Measurements from ENCODE around the gene PPCS. TPM values are rescaled to one million over a fixed set of nuclear protein-coding genes. Genes with fewer than 3 reads are reported as not detected.

PPCS gene
- total RNA-seq, 1 experiment from 2014 or later = 36.7 TPM

DNA sequence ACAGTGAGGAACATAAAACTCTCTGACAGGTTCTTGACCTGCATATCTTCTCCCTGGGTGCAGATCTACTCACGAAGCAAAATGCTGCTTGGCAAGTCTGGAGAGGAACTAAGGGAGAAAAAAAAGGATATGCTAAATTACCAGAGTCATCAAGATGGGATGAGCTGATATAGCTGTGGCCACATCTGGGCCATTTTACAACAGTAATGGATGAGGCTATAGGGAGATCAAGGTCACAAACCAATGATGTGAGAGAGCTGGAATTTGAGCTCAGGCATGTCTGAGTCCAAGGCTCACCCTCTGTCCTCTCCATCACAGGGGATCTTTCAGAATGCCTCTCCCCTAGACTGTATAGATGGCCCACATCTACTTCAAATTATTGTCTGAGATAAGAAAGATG is 26.7 kb upstream of the PPCS start:
- H3K27me3 ChIP-seq (ENCODE audit: insufficient read depth, low read length) = no peaks in the 10 kb centered on the region
- H3K9me3 ChIP-seq (ENCODE audit: control insufficient read depth, low read depth, low read length) = no peaks in the 10 kb centered on the region
- no peak overlapping the region for H3K4ac ChIP-seq (ENCODE audit: low read depth, low read length)
- Mint-ChIP-seq H3K27me3 (ENCODE audit: low read depth) (no peaks in the 10 kb centered on the region; the same call in 1 of the 2 replicates), H3K36me3 (ENCODE audit: insufficient read depth in 1 of 3, low read depth in 3 of 3) (no peaks in the 10 kb centered on the region), H3K4me1 (peaks cover 13% of the 10 kb centered on the region in 2 experiments), H3K27ac (no peak overlapping the region), H3K9me3 (no peaks in the 10 kb centered on the region), H3K4me3 (no peak overlapping the region)
- H2AK5ac ChIP-seq (ENCODE audit: insufficient read length, low read length) = no peak overlapping the region
- no peak overlapping the region for H4K8ac ChIP-seq (replicated peaks; ENCODE audit: insufficient read length, low read depth, low read length)
- no peak overlapping the region for H3K4me2 ChIP-seq (ENCODE audit: insufficient read depth, insufficient read length, low read length)
- no peak overlapping the region for H4K91ac ChIP-seq (ENCODE audit: insufficient read length, low read depth, low read length)
- no peak overlapping the region for H3K27ac ChIP-seq (ENCODE audit: insufficient read length, low read depth, low read length)
- no peaks in the 10 kb centered on the region for H4K20me1 ChIP-seq (ENCODE audit: control insufficient read depth, insufficient read depth, insufficient read length)
- no peaks in the 10 kb centered on the region for H3K23me2 ChIP-seq (ENCODE audit: insufficient read length, low read depth, low read length, poor library complexity, severe bottlenecking)
- no peak for DNase-seq
- WGBS (ENCODE audit: extremely low coverage, insufficient read length, low lambda C conversion rate) = no CpG with 5 or more reads among the region's 1 CpG
- H3K56ac ChIP-seq (ENCODE audit: insufficient read length, low read depth, low read length) = no peak overlapping the region
- H3T11ph ChIP-seq (ENCODE audit: low read length) = no peak overlapping the region
- H2BK15ac ChIP-seq (ENCODE audit: low read depth, low read length) = no peak overlapping the region
- no peak overlapping the region for H2BK20ac ChIP-seq (ENCODE audit: low read depth, low read length, poor library complexity, severe bottlenecking)
- no peak overlapping the region for H3K23ac ChIP-seq (ENCODE audit: insufficient read length, low read depth, low read length)
- H3K18ac ChIP-seq (ENCODE audit: insufficient read length, low read depth, low read length) = no peak overlapping the region
- no peaks in the 10 kb centered on the region for H3K79me1 ChIP-seq (ENCODE audit: insufficient read depth, low read depth, low read length, poor library complexity, severe bottlenecking)
- no peak overlapping the region for H2BK12ac ChIP-seq (ENCODE audit: insufficient read length, low read depth, low read length)
- no peak overlapping the region for H2BK5ac ChIP-seq (ENCODE audit: insufficient read length, low read length)
- TF ChIP-seq, protein P1, sequence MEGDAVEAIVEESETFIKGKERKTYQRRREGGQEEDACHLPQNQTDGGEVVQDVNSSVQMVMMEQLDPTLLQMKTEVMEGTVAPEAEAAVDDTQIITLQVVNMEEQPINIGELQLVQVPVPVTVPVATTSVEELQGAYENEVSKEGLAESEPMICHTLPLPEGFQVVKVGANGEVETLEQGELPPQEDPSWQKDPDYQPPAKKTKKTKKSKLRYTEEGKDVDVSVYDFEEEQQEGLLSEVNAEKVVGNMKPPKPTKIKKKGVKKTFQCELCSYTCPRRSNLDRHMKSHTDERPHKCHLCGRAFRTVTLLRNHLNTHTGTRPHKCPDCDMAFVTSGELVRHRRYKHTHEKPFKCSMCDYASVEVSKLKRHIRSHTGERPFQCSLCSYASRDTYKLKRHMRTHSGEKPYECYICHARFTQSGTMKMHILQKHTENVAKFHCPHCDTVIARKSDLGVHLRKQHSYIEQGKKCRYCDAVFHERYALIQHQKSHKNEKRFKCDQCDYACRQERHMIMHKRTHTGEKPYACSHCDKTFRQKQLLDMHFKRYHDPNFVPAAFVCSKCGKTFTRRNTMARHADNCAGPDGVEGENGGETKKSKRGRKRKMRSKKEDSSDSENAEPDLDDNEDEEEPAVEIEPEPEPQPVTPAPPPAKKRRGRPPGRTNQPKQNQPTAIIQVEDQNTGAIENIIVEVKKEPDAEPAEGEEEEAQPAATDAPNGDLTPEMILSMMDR (conservative IDR thresholded peaks at IDR 0.05) = no peak
- H3K14ac ChIP-seq (ENCODE audit: insufficient read depth, low read length) = no peak overlapping the region
- no peaks in the 10 kb centered on the region for H3K79me2 ChIP-seq (ENCODE audit: insufficient read depth, low read length)
- no peak overlapping the region for H3K9ac ChIP-seq (ENCODE audit: extremely low read depth, insufficient read length, low read length)
- no peak overlapping the region for H2AFZ ChIP-seq (ENCODE audit: low read length)
- no peak overlapping the region for H2BK120ac ChIP-seq (ENCODE audit: low read depth, low read length, poor library complexity, severe bottlenecking)
- H4K5ac ChIP-seq (ENCODE audit: insufficient read length, low read depth, low read length) = no peak overlapping the region
- H3K4me1 ChIP-seq (ENCODE audit: insufficient read depth, low read length) = peaks cover 2% of the 10 kb centered on the region; the same call in 1 of the 2 replicates
